Stimulated activated naive CD8-positive, alpha-beta T cell treated with anti-CD3 and anti-CD28 coated beads, Interleukin-15, amount 100 ng/mL, for 72 hours (primary cell): ENCODE measurements around the gene UBXN11.
"Not testable (repeated sequence)": the region's sequence is repeated elsewhere in the genome, so short reads cannot be mapped to it uniquely, and the experiment has no call there.

Experiments used
- ATAC-seq: fragments of 150-1000 bp; cut with Tn5 transposase; 2 replicates; pipeline ENCODE4 v1.10.0; 2021; ENCODE audit warnings: mild to moderate bottlenecking, moderate library complexity
- DNase-seq, 2 donors: peaks; one replicate each; pipeline ENCODE4 v3.0.0; 2021 to 2022
- H3K27ac Mint-ChIP-seq, 2 donors: one replicate each; pipeline ENCODE4 v1.8.0; 2022; ENCODE audit warnings: mild to moderate bottlenecking in 2 of 2, mixed read lengths in 2 of 2, moderate library complexity in 2 of 2
- H3K27me3 Mint-ChIP-seq: one replicate; pipeline ENCODE4 v1.8.0; 2022; ENCODE audit warnings: mixed read lengths
- H3K4me1 Mint-ChIP-seq: one replicate; pipeline ENCODE4 v1.8.0; 2022; ENCODE audit warnings: mild to moderate bottlenecking, mixed read lengths
- H3K4me3 Mint-ChIP-seq, 2 donors: one replicate each; pipeline ENCODE4 v1.8.0; 2022; ENCODE audit warnings: mild to moderate bottlenecking in 2 of 2, mixed read lengths in 2 of 2, moderate library complexity in 1 of 2
- H3K9me3 Mint-ChIP-seq, 2 donors: one replicate each; pipeline ENCODE4 v1.8.0; 2022; ENCODE audit warnings: mixed read lengths in 2 of 2

Gene UBXN11

GRCh38 chr1:26344147-26344920 is 37.9 kb upstream of the UBXN11 start:
- no peaks in the 10 kb centered on the region for H3K27me3 Mint-ChIP-seq
- H3K4me3 Mint-ChIP-seq: no peak overlapping the region
- peak overlapping the region in 1 of 2 donors; percentile 64 for H3K27ac Mint-ChIP-seq
- no peak for ATAC-seq
- no peaks in the 10 kb centered on the region for H3K9me3 Mint-ChIP-seq
- H3K4me1 Mint-ChIP-seq: no peaks in the 10 kb centered on the region
- DNase-seq: no peak

DNA sequence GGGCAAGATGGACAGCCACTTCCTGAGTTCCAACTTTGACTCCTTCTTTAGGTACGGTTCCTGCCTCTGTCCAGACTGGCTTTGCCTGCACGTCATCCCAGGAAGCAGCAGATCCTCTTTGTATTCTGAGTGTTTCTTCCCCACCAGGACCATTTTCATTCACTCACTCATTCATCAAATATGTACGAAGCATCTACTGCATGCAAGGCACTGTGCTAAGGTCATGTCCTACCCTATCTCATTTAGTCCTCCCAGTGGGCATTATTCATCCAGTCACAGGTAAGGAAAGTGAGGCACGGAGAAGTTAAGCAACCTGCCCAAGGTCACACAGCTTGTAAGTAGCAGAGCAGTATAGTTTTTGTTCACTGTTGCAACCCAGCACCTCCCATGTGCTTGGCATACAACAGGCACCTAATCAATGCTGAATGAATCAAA is 33.6 kb upstream of the UBXN11 start:
- H3K27ac Mint-ChIP-seq: no peak overlapping the region
- H3K27me3 Mint-ChIP-seq: peaks cover 6% of the 10 kb centered on the region
- ATAC-seq (no peak), DNase-seq (no peak)
- H3K9me3 Mint-ChIP-seq: no peaks in the 10 kb centered on the region
- peaks cover 28% of the 10 kb centered on the region for H3K4me1 Mint-ChIP-seq
- no peak overlapping the region for H3K4me3 Mint-ChIP-seq

DNA sequence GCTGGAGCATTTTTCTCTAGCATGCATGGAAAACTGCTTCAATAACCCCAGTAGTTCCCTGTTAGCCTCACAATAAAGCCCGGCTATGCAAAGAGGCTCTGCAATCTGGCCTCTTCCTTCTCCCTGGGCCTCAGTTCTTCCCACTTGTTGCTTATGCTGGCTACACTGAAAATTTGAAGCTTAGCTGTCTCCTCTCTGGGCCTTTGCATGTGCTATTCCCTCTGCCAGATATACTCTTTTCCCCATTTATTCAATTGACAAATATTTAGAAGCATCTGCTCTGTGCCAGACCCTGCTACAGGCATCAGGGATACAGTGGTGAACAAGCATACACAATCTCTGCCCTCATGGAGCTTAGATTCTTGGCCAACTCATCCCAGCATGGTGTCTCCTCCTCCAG is 32.2 kb upstream of the UBXN11 start:
- H3K27me3 Mint-ChIP-seq: peaks cover 6% of the 10 kb centered on the region
- no peak overlapping the region for H3K4me3 Mint-ChIP-seq
- H3K9me3 Mint-ChIP-seq: no peaks in the 10 kb centered on the region
- ATAC-seq (no peak), DNase-seq (no peak)
- H3K4me1 Mint-ChIP-seq: peaks cover 28% of the 10 kb centered on the region
- H3K27ac Mint-ChIP-seq: no peak overlapping the region

DNA sequence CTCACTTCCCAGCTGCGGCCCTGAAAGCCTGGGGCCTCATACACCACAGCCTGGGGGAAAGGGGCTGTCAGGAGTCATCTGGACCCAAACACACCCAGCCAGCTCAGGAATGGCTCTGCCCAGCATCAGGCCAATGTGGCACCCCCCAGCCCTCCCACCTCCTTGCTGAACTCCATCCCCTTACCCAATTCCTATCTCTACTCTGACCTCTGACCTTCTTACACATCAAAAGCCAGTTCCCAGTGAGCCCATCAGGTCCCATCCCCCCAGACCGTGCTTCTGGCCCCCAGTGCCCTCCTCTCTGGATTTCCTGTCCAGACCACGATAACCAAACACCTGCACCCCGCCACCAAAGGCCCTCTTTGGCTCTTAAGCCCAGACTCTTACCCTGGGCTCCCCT is 31.2 kb upstream of the UBXN11 start:
- no peak for ATAC-seq
- no peak overlapping the region for H3K27ac Mint-ChIP-seq
- peak overlapping the region in 1 of 2 donors; percentile 65 for H3K4me3 Mint-ChIP-seq
- H3K4me1 Mint-ChIP-seq: peaks cover 28% of the 10 kb centered on the region
- peaks cover 6% of the 10 kb centered on the region for H3K27me3 Mint-ChIP-seq
- DNase-seq: no peak
- no peaks in the 10 kb centered on the region for H3K9me3 Mint-ChIP-seq

- H3K4me1 Mint-ChIP-seq: peaks cover 28% of the 10 kb centered on the region
- H3K27ac Mint-ChIP-seq: no peak overlapping the region
- peak overlapping the region; percentile 65 to 93 for H3K4me3 Mint-ChIP-seq
- no peaks in the 10 kb centered on the region for H3K9me3 Mint-ChIP-seq
- ATAC-seq (no peak), DNase-seq (no peak)
- peaks cover 6% of the 10 kb centered on the region for H3K27me3 Mint-ChIP-seq
Observed at GRCh38 chr1:26337206-26337535, 30.7 kb upstream of the UBXN11 start.

- DNase-seq (peak; percentile 68 to 69), ATAC-seq (peak; percentile 89)
- H3K4me1 Mint-ChIP-seq: peaks cover 28% of the 10 kb centered on the region
- peak overlapping the region in 1 of 2 donors; percentile 82 for H3K27ac Mint-ChIP-seq
- peaks cover 6% of the 10 kb centered on the region for H3K27me3 Mint-ChIP-seq
- peak overlapping the region; percentile 93 to 94 for H3K4me3 Mint-ChIP-seq
- H3K9me3 Mint-ChIP-seq: no peaks in the 10 kb centered on the region
Observed at GRCh38 chr1:26336477-26337205, 30.2 kb upstream of the UBXN11 start.

- Mint-ChIP-seq H3K27ac (peak overlapping the region in 1 of 2 donors; percentile 92), H3K9me3 (no peaks in the 10 kb centered on the region)
- ATAC-seq: peak; percentile 9
Observed at GRCh38 chr1:26335774-26336476, 29.5 kb upstream of the UBXN11 start.

DNA sequence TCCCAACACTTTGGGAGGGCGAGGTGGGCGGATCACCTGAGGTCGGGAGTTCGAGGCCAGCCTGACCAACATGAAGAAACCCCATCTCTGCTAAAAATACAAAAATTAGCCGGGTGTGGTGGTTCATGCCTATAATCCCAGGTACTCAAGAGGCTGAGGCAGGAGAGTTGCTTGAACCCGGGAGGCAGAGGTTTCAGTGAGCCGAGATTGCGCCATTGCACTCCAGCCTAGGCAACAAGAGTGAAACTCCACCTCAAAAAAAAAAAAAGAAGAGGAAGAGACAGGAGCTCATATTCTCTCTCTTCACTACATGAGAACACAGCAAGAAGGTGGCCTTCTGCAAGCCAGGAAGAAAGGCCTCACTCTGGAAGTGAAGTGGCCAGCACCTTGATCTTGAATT is 26.9 kb upstream of the UBXN11 start:
- H3K4me3 Mint-ChIP-seq, H3K27ac Mint-ChIP-seq, H3K9me3 Mint-ChIP-seq, DNase-seq, H3K27me3 Mint-ChIP-seq, ATAC-seq: not testable (repeated sequence)
- peaks cover 27% of the 10 kb centered on the region for H3K4me1 Mint-ChIP-seq

More at GRCh38 chr1:26335774-26336476, 29.5 kb upstream of the UBXN11 start:
- DNase-seq: no peak
- H3K4me1 Mint-ChIP-seq: peaks cover 28% of the 10 kb centered on the region
- peak overlapping the region; percentile 93 to 94 for H3K4me3 Mint-ChIP-seq
- H3K27me3 Mint-ChIP-seq: peaks cover 6% of the 10 kb centered on the region

DNA sequence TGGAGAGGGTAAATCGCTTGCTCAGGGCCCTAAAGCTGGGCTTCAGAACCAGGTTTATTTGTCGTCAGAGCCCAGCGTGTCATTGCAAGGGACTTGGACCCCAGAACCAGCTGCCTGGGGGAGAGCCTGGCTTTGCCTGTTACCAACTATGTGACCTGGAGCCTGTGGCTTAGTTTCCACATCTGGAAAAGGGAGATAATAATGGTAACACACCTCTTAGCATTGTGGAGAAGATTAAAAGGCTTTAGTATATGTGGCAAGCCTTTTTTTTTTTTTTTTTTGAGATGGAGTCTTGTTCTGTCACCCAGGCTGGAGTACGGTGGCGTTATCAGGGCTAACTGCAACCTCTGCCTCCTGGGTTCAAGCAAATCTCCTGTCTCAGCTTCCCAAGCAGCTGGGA is 23.8 kb upstream of the UBXN11 start:
- Mint-ChIP-seq H3K27ac (no peak overlapping the region), H3K4me3 (no peak overlapping the region), H3K4me1 (peaks cover 5% of the 10 kb centered on the region), H3K9me3 (no peaks in the 10 kb centered on the region), H3K27me3 (no peaks in the 10 kb centered on the region)
- DNase-seq (no peak), ATAC-seq (no peak)

DNA sequence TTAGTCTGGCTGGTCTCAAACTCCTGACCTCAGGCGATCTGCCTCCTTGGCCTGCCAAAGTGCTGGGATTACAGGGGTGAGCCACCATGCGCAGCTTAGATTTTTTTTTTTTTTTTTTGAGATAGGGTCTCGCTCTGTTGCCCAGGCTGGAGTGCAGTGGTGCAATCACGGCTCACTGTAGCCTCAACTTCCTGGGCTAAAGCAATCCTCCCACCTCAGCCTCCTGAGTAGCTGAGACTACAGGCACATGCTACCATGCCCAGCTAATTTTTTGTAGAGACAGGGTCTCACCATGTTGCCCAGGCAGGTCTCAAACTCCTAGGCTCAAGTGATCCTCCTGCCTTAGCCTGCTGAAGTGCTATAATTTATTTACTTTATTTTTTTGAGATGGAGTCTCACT is 22.9 kb upstream of the UBXN11 start:
- H3K4me3 Mint-ChIP-seq, H3K4me1 Mint-ChIP-seq, H3K27ac Mint-ChIP-seq, DNase-seq, ATAC-seq, H3K9me3 Mint-ChIP-seq, H3K27me3 Mint-ChIP-seq: not testable (repeated sequence)

DNA sequence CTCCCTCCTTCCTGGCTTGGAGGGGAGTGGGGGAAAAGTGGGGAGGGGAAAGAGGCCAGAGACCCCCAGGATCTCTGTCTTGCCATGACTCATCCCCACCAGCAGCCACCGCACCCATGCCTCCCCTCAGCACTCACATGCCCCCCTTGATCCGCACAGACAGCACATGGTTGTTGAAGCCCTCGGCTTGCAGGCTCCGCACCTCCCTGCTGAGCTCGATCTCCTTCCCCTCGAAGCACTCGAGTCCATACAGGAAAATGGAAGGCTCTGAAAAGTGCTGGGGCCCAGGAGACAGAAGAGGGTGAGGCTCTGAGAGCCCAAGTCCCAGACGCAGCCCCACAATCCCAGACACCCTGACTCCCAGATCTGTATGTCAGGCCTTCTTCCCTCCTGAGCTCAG is 22.2 kb upstream of the UBXN11 start:
- DNase-seq: no peak
- Mint-ChIP-seq H3K4me1 (peaks cover 4% of the 10 kb centered on the region), H3K27ac (peak overlapping the region in 1 of 2 donors; percentile 42), H3K9me3 (no peaks in the 10 kb centered on the region), H3K4me3 (no peak overlapping the region), H3K27me3 (no peaks in the 10 kb centered on the region)
- no peak for ATAC-seq

DNA sequence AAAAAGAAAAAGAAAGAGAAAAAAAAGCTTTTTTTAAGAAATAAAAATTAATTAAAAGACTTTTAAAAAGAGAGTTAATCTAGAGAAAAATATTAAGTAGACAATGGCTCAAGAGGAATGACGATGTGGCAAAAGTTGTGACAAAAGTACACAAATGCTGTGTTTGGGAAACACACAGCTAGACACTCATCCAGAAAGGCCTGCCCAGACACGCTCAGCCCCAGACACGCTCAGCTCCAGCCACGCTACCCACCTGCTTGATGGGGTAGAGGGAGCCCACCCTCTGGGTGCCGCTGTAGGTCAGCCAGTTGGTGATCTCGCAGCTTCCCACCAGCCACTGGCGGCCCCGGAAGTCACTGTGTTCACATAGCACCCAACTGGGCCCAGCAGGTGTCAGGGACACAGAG is 21.5 kb upstream of the UBXN11 start:
- Mint-ChIP-seq H3K4me1 (peaks cover 8% of the 10 kb centered on the region), H3K27me3 (no peaks in the 10 kb centered on the region), H3K27ac (peak overlapping the region in 1 of 2 donors; percentile 78), H3K9me3 (no peaks in the 10 kb centered on the region), H3K4me3 (no peak overlapping the region)
- no peak for ATAC-seq
- DNase-seq: no peak

- Mint-ChIP-seq H3K27me3 (no peaks in the 10 kb centered on the region), H3K4me1 (peaks cover 42% of the 10 kb centered on the region), H3K27ac (no peak overlapping the region), H3K9me3 (no peaks in the 10 kb centered on the region), H3K4me3 (no peak overlapping the region)
- no peak for DNase-seq
- no peak for ATAC-seq
Observed at GRCh38 chr1:26324550-26324949, 18.1 kb upstream of the UBXN11 start.

GRCh38 chr1:26323382-26323781 is 16.9 kb upstream of the UBXN11 start:
- Mint-ChIP-seq H3K4me3 (no peak overlapping the region), H3K27me3 (no peaks in the 10 kb centered on the region), H3K27ac (no peak overlapping the region), H3K9me3 (no peaks in the 10 kb centered on the region), H3K4me1 (peaks cover 45% of the 10 kb centered on the region)
- no peak for ATAC-seq
- no peak for DNase-seq

DNA sequence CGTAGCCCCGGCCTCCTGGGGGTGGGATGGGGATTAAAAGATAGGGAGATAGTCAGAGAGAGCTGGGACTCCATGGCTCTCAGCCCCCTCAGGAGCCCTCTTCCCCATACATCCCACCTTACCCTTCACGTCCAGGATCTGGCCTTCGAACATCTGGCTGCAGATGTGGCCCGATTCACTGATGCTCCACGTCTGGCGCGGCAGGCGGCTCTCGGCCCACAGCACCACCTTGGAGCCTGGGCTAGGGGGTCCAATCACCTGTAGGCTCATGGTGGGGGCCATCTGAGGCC is 15.6 kb upstream of the UBXN11 start:
- Mint-ChIP-seq H3K4me3 (no peak overlapping the region), H3K27ac (no peak overlapping the region), H3K4me1 (peaks cover 52% of the 10 kb centered on the region), H3K9me3 (no peaks in the 10 kb centered on the region), H3K27me3 (no peaks in the 10 kb centered on the region)
- no peak for DNase-seq
- ATAC-seq: no peak
